HG03045 (cell line): Measurements from ENCODE around the gene INPP4A.

Source experiments
- ATAC-seq: cut with Tn5 transposase; IDR thresholded peaks from one replicate; pipeline ENCODE4 v1.9.1; 2021; ENCODE audit warnings: mild to moderate bottlenecking, moderate library complexity; ENCODE audit not compliant: unreplicated experiment

INPP4A gene

GRCh38 chr2:98509542-98510321 is 65.1 kb downstream of the INPP4A start:
- no peak for ATAC-seq

GRCh38 chr2:98510322-98510662 is 65.6 kb downstream of the INPP4A start:
- ATAC-seq, result no peak

GRCh38 chr2:98511981-98512380 is 67.3 kb downstream of the INPP4A start:
- no peak for ATAC-seq

DNA sequence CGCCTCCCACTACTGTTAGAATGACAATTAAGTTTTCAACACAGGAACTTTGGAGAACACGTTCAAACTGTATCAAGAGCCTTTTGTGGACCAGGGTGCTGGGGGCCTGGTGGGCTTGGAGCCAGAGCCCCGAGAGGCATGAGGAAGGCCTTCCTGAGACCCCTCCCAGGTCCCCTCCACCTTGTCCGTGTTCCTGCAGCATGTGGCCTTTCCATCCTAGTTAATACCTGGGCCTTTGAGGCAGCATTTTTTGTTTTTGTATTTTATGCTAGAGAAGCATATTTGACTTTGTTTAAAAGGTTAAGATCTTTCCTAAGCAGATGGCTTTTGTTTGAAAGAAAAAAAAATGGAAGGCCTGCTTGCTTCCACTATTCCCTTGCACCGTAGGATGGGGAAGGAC is 68.0 kb downstream of the INPP4A start:
- ATAC-seq, result no peak

- ATAC-seq, result no peak
Observed at GRCh38 chr2:98514096-98514639, 69.5 kb downstream of the INPP4A start.

GRCh38 chr2:98514879-98515249 is 70.2 kb downstream of the INPP4A start:
- no peak for ATAC-seq

DNA sequence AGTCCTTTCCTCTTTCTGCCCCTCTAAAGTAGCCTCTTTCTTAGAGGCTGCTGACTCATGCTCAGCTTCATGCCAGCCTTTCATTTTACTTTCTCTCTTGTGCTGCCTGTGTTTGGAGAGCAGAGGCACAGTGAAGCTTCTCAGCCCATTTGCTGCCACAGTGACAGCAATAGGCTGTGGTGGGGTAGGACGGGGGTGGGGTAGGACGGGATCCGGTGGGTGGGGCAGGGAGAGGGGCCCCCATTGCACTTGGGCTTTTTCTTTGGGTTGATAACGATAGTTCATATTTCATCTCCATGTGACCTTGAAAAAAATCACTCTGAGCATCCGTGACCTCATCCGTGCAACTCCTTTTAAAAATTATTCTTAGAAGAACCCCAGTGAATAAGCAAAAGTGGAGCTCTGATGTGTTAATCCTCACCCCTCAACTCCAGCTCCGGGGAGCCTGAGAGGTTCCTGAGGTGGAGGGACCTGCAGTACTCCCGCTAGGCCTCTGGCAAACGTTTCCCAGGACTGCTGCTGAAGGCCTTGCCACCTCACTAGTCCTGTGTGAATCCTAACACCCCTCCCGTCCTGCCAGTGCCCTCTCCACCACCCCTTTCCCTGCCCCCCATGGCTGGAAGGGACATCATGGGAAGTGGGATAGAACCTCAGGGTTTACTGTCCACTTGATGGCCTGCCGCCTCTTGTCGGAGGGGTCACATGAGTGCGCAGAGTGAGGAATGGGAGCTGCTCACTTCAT is 70.8 kb downstream of the INPP4A start:
- no peak for ATAC-seq

DNA sequence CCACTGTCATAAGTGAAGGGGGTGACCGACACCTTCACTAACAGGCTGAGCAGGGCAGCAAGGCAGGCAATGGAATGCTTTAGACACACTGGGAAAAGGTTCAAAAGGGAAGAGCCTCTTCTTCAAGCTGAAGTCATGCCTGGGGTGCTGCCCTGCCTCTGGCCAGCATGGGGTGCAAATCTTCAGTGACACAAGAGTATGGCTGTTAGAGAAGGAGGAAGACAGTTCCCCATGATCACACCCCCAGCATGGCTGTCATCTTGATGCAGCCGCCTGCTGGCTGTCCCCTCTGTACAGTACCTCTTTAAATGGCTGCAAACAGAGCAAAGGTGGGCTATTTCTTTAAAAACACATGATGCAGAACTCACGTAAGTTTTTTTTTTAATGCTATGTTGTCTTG is 71.9 kb downstream of the INPP4A start:
- ATAC-seq, result no peak

DNA sequence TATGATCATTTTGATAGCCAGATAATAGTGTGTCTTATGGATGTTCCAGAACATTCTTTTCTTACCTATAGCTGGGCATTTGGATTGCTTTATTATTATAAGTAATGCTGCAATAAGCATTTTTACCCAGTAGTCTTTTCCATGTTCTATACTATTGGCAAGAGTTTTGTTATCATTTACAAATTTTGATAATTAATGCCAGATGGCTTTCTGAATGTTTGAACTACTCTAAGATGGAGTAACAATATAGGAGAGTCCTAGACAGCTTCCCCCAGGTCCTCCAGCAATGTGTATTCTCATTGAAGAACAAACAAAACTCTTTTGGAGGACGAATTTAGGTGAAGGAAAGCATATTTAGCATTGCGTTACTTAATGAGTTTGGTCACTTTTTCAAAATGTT is 73.0 kb downstream of the INPP4A start:
- no peak for ATAC-seq

- no peak for ATAC-seq
Observed at GRCh38 chr2:98518101-98518500, 73.4 kb downstream of the INPP4A start.

DNA sequence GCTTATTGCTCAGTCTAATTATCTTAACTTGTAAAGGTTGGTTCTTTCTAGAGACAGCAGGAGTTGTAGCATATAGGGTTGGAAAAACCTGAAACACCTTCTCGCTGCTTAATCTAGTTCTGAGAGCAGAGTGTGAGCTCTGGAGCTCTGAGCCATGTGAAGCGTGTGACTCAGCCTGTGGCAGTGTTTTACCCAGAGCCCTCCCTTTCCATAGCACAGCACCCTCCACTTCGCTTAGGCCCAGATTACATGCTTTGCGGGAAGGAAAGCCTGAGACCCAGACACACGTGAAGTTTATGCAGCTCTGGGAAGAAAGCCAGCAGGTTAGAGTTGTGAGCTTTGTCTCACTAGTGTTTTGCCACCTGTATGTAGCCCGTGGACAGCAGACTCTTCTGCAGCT is 74.5 kb downstream of the INPP4A start:
- ATAC-seq, result no peak

- ATAC-seq, result no peak
Observed at GRCh38 chr2:98519851-98520250, 75.2 kb downstream of the INPP4A start.

DNA sequence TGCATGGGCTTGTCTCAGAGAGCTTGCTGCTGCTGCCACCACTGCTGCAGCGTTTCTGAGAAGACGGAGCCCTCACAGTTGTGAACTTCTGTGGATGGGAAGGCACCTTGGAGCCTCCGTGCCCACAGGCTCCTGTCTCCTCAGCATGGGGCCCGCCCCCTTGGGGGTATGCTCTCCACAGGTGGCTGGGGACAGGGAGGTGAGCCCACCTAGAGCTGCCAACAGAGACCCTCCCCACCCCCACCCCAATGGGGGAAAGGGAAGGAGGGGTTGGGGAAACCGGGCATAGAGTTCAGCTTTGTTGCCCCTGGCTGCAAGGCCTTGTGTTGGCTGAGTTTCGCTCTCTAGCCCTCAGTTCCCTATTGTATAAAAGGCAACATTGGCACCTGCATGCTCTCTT is 76.1 kb downstream of the INPP4A start:
- no peak for ATAC-seq

- ATAC-seq, result no peak
Observed at GRCh38 chr2:98521266-98521665, 76.6 kb downstream of the INPP4A start.

DNA sequence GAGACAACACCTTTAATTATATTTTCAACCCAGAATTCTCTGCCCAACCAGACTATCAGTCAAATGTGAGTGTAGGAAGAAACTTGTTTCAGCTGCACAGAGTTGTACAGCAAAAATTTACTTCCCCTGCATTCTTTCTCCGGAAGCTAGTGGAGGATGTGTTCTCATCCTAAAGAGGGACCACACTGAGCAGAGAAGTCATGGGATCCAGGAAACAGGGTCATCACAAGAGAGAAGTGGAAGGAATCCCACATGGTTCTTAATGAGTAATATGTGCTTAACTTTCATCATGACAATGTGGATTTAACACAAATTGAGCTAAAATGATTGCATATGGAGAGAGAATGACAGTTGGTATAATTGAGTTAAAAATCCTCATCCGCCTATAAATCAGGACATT is 78.2 kb downstream of the INPP4A start:
- no peak for ATAC-seq

DNA sequence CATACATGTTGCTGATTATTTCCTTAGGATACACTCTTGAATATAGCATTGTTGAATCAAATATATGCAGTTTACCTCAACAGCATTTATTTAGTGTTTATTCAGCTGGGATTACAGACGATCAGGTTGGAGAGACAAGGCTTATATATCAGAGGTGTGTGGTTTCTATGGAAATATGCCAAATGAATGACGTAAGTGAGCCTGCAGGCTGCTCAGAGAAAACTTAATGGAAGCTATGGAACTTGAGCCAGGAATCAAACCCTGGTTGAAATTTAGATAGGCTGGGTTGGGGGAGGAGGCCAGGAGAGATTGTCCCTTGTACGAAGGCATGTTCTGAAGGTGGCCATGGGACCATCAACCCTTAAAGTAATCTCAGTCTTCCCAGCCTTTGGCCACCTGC is 79.5 kb downstream of the INPP4A start:
- no peak for ATAC-seq

DNA sequence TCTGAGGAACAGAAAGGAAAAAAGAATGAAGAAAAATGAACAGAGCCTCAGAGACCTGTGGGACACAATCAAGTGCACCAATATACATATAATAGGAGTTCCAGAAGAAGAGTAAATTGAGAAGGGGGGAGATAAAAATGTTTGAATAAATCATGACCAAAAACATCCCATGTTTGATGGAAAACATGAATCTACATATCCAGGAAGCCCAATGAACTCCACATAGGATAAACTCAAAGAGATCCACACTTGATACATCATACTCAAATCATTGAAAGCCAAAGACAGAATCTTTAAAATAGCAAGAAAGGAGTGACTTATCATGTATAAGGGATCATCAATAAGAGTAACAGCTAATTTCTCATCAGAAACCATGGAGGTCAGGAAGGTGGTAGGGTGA is 83.7 kb downstream of the INPP4A start:
- no peak for ATAC-seq

DNA sequence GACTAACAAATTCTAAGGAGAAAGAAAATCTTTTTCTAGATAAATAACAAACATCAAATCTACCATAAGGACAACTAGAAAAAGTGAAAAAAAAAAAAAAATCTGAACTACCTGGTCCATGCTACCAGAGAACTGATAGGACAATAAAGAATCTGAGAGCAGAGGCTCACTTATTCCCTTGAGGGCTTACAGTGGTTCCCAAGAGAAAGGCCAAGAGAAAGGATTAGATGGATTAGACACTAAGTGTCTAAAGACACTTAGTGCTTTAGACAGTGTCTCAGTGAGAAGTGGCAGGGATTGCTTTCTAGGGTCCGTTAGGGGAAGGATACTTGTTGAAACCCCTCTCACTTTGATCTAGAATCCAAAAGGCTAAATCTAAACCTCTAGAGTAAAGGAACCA is 85.5 kb downstream of the INPP4A start:
- no peak for ATAC-seq

- no peak for ATAC-seq
Observed at GRCh38 chr2:98532756-98533155, 88.1 kb downstream of the INPP4A start.

- no peak for ATAC-seq
Observed at GRCh38 chr2:98533547-98533946, 88.9 kb downstream of the INPP4A start.

DNA sequence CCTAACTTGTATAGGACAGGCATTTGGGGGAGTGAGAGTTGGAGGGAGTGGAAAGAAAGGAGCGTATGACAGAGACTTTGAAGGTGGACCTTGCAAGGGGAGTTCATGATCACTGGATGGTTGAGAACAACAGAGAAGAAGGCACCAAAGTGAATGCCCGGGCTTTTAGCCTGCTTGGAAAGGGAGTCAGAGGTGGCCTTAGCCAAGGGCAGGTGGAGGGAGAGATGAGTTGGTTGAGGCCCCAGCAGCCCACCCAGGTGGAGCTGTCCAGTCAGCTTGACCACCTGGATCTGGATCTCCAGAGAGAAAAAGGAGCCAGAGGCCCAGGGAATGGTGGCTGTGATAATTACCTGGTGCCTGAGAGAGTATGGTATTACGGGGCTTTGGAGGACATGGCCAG is 90.1 kb downstream of the INPP4A start:
- ATAC-seq, result no peak

DNA sequence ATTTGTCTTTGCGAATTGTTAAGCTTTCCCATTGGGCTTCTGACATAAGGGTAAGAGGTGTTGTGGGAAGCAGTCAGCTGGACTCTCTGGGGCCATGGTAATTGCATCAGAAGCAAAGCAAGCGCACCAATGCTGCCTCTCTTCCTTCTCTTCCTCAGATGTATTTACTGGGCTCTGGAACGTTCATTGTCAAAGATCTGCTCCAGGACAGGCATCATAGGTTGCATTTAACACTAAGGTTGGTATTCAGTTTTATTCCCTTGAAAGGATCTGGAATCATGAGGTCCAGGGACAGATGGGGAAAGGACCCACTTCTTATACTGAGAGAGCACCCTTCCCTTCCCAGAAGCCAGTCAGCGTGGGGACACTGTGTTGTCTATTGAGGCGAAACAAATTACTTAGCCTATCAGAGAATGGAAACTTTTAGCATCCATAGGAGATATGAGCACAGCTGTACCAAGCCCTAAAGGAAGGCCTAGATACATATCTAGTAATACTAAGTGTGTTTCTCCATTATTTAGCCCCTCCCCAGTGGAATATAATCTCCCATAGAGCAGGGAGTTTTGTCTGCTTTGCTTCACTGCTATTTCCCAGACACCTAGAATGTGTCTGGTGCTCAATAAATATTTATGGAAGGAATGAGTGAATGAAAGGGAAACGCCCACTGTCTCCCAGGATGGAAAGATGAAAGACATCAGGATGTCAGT is 91.5 kb downstream of the INPP4A start:
- ATAC-seq, result no peak
